ENCODE measurements around the gene LINC00237.
A peak's percentile ranks its signal among the peaks of the same experiment; 100 is the strongest.

LINC00237 gene

DNA sequence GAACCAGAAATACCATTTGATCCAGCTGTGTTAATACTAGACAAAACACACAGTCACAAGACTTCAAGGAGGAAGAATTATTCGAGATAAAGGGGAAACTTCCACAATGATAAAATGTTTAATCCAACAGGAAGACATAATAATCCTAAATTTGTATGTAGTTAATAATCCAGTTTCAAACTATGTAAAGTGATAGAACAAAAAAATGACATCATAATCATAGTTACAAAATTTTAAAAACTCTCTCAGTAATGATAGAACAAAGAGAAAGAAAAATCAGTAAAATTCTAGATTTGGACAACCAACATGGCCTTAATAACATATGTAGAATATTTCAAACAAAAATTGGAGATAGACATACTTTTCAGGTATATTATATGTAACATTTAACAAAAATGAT, 38.9 kb downstream of the LINC00237 start:
- Mint-ChIP-seq H3K4me3 (no peak overlapping the region), H3K9me3 (peaks cover 1% of the 10 kb centered on the region), H3K36me3 (no peaks in the 10 kb centered on the region), H3K27me3 (peaks cover 6% of the 10 kb centered on the region), H3K27ac (no peak overlapping the region), H3K4me1 (no peaks in the 10 kb centered on the region)
- DNase-seq (ENCODE audit: low spot score in 2 of 2) (no peak), ATAC-seq (ENCODE audit: low read depth) (no peak)

DNA sequence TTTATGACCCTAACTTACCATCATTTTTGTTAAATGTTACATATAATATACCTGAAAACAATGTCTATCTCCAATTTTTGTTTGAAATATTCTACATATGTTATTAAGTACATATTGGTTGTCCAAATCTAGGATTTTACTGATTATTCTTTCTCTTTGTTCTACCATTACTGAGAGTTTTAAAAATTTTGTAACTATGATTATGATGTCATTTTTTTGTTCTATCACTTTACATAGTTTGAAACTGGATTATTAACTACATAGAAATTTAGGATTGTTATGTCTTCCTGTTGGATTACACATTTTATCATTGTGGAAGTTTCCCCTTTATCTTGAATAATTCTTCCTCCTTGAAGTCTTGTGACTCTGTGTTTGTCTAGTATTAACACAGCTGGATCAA, 41.2 kb downstream of the LINC00237 start:
- no peak for DNase-seq (ENCODE audit: low spot score in 2 of 2)
- Mint-ChIP-seq H3K4me1 (no peaks in the 10 kb centered on the region), H3K36me3 (no peaks in the 10 kb centered on the region), H3K4me3 (no peak overlapping the region), H3K27me3 (peaks cover 9% of the 10 kb centered on the region), H3K27ac (no peak overlapping the region), H3K9me3 (no peaks in the 10 kb centered on the region)
- no peak for ATAC-seq (ENCODE audit: low read depth)

DNA sequence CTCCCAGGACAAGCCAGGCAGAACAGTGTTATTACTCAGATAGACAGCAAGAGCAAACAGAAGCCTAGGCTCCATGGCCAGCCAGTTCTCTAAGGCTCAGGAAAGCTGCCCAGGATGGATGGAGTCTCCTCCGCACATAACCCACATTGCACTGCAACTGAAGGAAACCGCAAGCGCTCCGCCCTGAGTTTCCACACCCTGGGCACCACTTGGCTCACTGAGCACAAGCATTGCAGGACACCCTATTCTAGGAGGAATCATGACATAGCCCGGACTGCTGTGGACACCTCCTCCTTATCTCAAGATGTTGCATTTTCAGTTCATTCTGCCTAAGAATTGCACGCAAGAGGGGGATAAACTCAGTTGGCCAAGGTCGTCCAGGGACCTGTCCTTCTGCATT, 42.9 kb downstream of the LINC00237 start:
- ATAC-seq (ENCODE audit: low read depth) (no peak), DNase-seq (ENCODE audit: low spot score in 2 of 2) (no peak)
- Mint-ChIP-seq H3K27ac (no peak overlapping the region), H3K9me3 (no peaks in the 10 kb centered on the region), H3K4me1 (no peaks in the 10 kb centered on the region), H3K36me3 (no peaks in the 10 kb centered on the region), H3K27me3 (peaks cover 9% of the 10 kb centered on the region), H3K4me3 (no peak overlapping the region)

DNA sequence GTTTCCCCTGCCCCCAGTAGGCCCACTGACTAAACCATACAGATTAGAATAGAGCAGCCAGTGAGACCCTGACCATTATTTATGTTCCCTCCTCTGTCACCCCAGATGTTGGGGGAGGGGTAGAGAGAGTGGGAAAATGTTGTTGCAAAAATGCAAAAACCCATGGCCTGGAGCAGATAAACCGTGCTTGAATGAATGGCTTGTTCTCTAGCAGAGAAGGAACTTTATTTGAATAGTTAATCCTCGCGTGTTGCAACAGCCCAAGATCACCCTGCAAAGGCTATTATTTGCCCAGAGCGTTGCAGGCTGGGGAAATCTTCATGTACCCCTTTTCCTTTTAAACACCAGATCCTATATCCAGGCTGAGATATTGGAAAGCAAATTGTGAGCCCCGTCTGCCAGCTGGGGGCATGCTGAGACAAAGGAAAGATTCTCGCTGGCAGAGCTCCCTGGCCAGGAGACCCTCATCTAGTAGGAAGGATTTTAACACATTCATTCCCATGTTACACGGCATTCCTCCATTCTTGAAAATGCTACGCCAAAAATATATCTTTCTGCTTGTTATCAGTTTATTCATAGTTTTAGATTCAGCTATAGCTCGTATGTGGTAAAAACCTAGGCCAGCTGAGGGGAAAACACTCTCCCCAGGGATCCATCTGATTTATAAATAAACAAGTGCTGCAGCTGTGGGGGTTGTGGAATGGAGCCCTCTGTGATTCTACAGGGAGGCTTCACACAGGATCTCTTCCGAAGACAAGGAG, 53.0 kb downstream of the LINC00237 start:
- no peak overlapping the region for H3K27ac Mint-ChIP-seq
- DNase-seq (ENCODE audit: low spot score in 2 of 2) (no peak), ATAC-seq (ENCODE audit: low read depth) (no peak)
- H3K27me3 Mint-ChIP-seq, result peaks cover 6% of the 10 kb centered on the region
- H3K9me3 Mint-ChIP-seq, result no peaks in the 10 kb centered on the region
- no peaks in the 10 kb centered on the region for H3K36me3 Mint-ChIP-seq
- no peaks in the 10 kb centered on the region for H3K4me1 Mint-ChIP-seq
- H3K4me3 Mint-ChIP-seq, result no peak overlapping the region

DNA sequence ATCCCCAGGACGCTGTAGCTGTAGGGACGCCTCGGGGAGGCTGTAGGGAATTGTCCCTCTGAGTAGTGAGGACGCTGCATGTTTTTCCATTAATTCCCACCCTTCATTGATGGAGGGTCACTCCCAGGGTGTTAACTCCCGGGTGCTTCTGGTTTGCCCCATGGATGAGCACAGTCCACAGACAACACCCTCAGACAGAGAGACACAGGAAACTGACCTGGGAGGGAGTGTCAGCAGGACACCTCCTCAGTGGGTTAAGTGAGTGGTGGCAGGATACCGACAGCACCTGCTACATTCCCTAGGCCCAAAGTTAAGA, 53.5 kb downstream of the LINC00237 start:
- Mint-ChIP-seq H3K27ac (no peak overlapping the region), H3K4me1 (no peaks in the 10 kb centered on the region), H3K9me3 (no peaks in the 10 kb centered on the region), H3K36me3 (no peaks in the 10 kb centered on the region), H3K27me3 (peaks cover 6% of the 10 kb centered on the region), H3K4me3 (no peak overlapping the region)
- ATAC-seq (ENCODE audit: low read depth) (no peak), DNase-seq (ENCODE audit: low spot score in 2 of 2) (no peak)

DNA sequence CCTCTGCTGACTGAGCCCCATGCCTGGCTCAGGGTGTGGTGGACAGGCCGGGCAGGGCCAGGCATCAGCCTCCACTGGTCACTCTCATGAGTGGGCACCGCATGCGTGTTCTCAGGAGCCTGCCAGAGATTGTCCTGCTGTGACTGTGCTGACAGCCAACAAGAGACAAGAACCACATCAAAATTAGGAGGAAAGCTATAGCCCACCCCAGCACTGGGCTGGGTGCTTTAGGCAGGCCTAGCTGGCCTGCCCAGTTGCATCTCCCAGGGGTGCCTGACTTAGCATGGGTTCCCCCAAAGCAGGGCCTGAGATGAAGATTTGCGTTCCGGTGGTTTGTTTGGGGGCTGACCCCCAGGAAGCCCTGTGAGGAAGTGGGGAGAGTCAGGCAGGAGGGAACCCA, 53.9 kb downstream of the LINC00237 start:
- Mint-ChIP-seq H3K27me3 (peaks cover 6% of the 10 kb centered on the region), H3K4me1 (no peaks in the 10 kb centered on the region), H3K4me3 (no peak overlapping the region), H3K9me3 (no peaks in the 10 kb centered on the region), H3K27ac (no peak overlapping the region), H3K36me3 (no peaks in the 10 kb centered on the region)
- DNase-seq (ENCODE audit: low spot score in 2 of 2) (no peak), ATAC-seq (ENCODE audit: low read depth) (no peak)

DNA sequence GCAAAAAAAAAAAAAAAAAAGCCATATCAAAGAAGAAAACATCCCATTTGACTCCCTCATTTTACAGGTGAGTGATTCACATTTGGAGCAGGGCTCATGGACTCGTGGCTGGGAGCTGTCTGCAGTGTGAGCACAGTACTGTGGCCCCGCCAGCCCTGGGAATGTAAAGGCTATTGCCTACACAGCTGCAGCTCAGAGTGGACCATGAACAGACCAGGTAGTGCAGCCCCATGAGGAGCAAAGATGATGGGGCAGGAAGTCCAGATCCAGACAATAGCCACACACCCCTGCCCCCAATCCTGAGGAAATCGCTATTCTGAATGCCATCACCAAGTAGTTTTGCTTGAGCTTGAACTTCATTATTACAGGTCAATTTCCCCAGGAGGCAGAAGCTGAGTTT, 55.4 kb downstream of the LINC00237 start:
- Mint-ChIP-seq H3K4me3 (no peak overlapping the region), H3K27ac (no peak overlapping the region), H3K27me3 (peaks cover 6% of the 10 kb centered on the region), H3K36me3 (no peaks in the 10 kb centered on the region), H3K9me3 (no peaks in the 10 kb centered on the region), H3K4me1 (no peaks in the 10 kb centered on the region)
- ATAC-seq (ENCODE audit: low read depth) (no peak), DNase-seq (ENCODE audit: low spot score in 2 of 2) (no peak)

DNA sequence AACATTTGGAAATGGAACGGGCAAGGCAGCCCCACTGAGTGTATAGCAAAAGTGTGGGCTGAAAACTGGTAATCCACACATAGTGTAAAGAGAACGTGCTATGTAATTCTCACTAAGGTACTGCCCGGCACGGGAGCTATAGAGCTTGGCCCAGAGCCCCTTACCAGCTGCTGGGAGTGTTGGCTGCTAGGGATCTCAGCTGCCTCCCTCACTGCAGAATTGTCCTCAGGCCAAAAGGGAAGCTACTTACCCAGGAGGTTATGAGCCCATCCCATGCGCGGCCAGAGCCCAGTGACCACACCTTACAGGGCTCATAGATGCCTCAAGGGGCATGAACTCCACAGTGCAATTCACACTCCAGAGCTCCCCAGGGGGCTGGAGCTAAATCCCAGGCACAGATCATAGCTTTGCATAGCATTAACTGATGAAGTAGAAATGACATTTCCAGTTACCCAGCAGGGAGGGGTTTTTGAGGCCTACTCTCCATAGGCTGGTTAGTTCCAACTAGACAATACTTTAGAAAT, 56.8 kb downstream of the LINC00237 start:
- DNase-seq (ENCODE audit: low spot score in 2 of 2) (no peak), ATAC-seq (ENCODE audit: low read depth) (no peak)
- H3K4me1 Mint-ChIP-seq, result no peaks in the 10 kb centered on the region
- H3K4me3 Mint-ChIP-seq, result no peak overlapping the region
- H3K27ac Mint-ChIP-seq, result no peak overlapping the region
- no peaks in the 10 kb centered on the region for H3K9me3 Mint-ChIP-seq
- peaks cover 5% of the 10 kb centered on the region for H3K27me3 Mint-ChIP-seq
- H3K36me3 Mint-ChIP-seq, result no peaks in the 10 kb centered on the region

DNA sequence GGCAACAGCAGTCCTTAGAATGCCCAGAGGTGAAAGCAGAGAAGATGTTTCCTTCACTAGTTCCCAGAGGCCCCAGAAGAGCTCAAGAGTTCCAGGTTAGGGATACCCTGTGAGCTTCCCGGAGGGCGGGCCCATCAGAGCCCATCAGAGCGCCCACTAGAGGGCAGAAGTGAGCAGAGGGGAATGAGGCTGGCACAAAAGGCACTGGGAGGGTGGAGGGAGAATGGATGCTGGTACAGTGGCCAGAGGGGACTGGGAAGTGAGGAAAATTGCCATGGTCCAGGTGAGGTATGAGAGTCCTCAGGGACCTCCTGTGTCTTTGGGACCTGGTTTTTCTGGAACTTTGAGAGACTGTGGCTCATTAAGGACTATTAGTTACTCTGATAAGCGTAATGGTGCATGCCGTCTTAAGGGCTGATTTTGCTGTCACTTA, 57.3 kb downstream of the LINC00237 start:
- ATAC-seq (ENCODE audit: low read depth), result peak; percentile 37
- no peak overlapping the region for H3K27ac Mint-ChIP-seq
- DNase-seq (ENCODE audit: low spot score in 2 of 2), result peak; percentile 38 to 46
- H3K27me3 Mint-ChIP-seq, result peaks cover 5% of the 10 kb centered on the region
- H3K4me1 Mint-ChIP-seq, result no peaks in the 10 kb centered on the region
- H3K9me3 Mint-ChIP-seq, result no peaks in the 10 kb centered on the region
- no peaks in the 10 kb centered on the region for H3K36me3 Mint-ChIP-seq
- H3K4me3 Mint-ChIP-seq, result no peak overlapping the region

DNA sequence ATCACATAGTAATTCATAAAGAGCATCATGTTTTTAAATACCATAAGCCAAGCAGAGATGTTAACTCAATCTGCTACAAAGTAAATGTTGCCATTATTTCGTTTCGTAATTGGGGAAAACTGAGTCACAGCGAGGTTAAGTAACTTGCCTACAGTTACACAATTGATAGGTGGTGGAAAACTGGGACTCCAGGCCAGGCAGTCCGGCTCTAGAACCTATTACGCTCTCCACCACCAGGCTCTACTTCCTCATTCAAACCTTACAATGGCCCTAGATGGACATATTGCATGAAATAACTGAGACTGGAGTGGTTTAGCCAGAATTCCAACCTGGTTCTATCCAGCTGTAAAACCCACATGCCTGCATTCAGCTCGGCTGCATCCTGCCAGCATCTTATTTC, 58.2 kb downstream of the LINC00237 start:
- Mint-ChIP-seq H3K36me3 (no peaks in the 10 kb centered on the region), H3K9me3 (no peaks in the 10 kb centered on the region), H3K27ac (no peak overlapping the region), H3K27me3 (peaks cover 5% of the 10 kb centered on the region), H3K4me1 (no peaks in the 10 kb centered on the region), H3K4me3 (no peak overlapping the region)
- ATAC-seq (ENCODE audit: low read depth) (no peak), DNase-seq (ENCODE audit: low spot score in 2 of 2) (no peak)

DNA sequence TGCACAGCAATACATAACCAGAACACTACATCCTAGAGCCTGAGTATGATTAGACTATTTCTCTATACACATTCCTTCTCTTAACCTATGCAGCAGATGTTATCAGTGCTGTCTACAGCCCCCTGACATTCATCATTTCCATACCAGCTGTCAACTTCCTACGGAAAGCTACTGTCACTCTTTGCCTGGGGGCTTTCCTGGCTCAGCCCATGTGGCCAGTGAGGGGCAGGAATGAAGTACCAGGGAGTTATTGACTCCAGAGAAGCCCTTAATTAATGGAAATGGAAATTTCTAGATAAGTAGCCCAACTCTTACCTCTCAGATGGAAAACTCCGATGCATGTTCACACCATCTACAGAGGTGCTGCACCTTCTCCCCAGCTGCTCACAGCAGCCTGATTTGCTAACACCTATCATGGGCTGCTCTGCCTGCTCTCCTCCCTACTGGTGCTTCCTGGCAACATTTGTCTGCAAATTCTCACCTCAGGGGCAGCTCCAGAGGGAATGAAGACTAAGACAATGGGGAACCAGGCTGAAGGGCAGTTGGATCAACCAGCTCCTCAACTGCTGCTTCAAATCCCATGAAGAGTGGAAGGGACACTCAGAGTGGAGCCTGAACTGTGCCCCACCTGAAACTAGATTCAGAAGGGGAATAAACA, 59.6 kb downstream of the LINC00237 start:
- H3K4me3 Mint-ChIP-seq, result no peak overlapping the region
- peaks cover 2% of the 10 kb centered on the region for H3K27me3 Mint-ChIP-seq
- H3K36me3 Mint-ChIP-seq, result no peaks in the 10 kb centered on the region
- no peaks in the 10 kb centered on the region for H3K4me1 Mint-ChIP-seq
- no peak overlapping the region for H3K27ac Mint-ChIP-seq
- no peak for ATAC-seq (ENCODE audit: low read depth)
- peaks cover 2% of the 10 kb centered on the region for H3K9me3 Mint-ChIP-seq
- no peak for DNase-seq (ENCODE audit: low spot score in 2 of 2)

Data from memory B cell (primary cell).